ENCODE measurements around the gene MLH1. TPM values are rescaled to one million over a fixed set of nuclear protein-coding genes. Genes with fewer than 3 reads are reported as not detected.

Gene MLH1
- total and polyA plus RNA-seq, 10 of the 15 experiments (the other 5 are each of a cell fraction or from before 2014, with no cell fraction given) = 58.6 to 109 (median 81.4) TPM

DNA sequence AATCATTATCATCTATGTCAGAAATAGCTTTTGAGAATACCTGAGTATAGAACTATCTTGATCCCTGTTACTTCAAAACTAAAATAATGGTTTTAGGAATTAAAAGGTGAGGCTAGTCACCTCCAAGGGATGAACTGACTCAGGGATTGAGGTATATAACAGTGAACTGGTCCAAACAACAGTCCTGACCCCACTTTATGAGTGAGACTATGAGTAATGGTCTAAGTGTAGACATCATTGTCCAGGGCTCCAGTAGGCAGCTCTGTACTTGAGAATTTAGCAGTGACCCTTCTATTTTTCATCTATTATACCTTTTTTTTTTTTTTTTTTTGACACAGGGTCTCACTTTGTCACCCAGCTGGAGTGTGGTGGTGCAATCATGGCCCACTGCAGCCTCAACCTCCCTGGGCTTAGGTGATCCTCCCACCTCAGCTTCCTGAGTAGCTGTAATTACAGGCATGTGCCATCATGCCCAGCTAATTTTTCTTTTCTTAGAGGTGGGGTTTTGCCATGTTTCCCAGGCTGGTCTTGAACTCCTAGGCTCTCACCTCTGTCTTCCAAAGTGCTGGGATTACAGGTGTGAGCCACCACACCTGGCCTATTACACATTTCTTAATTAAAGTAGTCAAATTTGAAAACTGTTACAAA is 36.3 kb downstream of the MLH1 start:
- H3K4me2 ChIP-seq (ENCODE audit: control insufficient read depth, insufficient read depth) = no peak overlapping the region
- no peak overlapping the region for H2AFZ ChIP-seq (ENCODE audit: control insufficient read depth, low read depth, low read length)
- ChIA-PET CTCF (interaction anchor here (0.7 to 1.9 kb wide), 2 partner anchors 10 to 69 kb away, joined by 3 to 4 read pairs; no protein-coding TSS in a partner anchor), RAD21 (ENCODE audit: unreplicated experiment) (interaction anchor here (0.6 kb wide), 1 partner anchor 263 kb away, joined by 5 read pairs; no protein-coding TSS in a partner anchor), SMC1A (ENCODE audit: uncharacterized antibody, unreplicated experiment) (interaction anchor here (0.9 to 1.5 kb wide), 2 partner anchors 71 to 118 kb away, joined by 3 to 5 read pairs; no protein-coding TSS in a partner anchor), POLR2A (interaction anchor here (0.6 to 0.7 kb wide), 2 partner anchors 12 to 81 kb away, joined by 3 to 4 read pairs; no protein-coding TSS in a partner anchor)
- in situ Hi-C loops (cut with MboI) = no loop called here
- no peak overlapping the region for H3K4me3 ChIP-seq
- no peak overlapping the region for H3K9ac ChIP-seq (ENCODE audit: control insufficient read depth, insufficient read depth, low read length)
- no peaks in the 10 kb centered on the region for H3K27me3 ChIP-seq (replicated peaks in 1 of 2; ENCODE audit: control insufficient read depth in 2 of 2, insufficient read depth in 2 of 2, low read length in 1 of 2)
- FAIRE-seq (no peak), ATAC-seq (no peak), DNase-seq (ENCODE audit: low read depth, low spot score) (no peak)
- H3K36me3 ChIP-seq (ENCODE audit: control insufficient read depth in 2 of 2, insufficient read depth in 2 of 2, low read length in 1 of 2) = peaks cover 3 to 46% of the 10 kb centered on the region in 2 experiments
- H3K9me3 ChIP-seq (replicated peaks; ENCODE audit: control insufficient read depth, insufficient read depth, low read length) = no peaks in the 10 kb centered on the region; the same call in 2 of the 3 replicates
- intact Hi-C loops (cut with micrococcal nuclease; ENCODE audit: unreplicated experiment) = no loop called here
- no peaks in the 10 kb centered on the region for H3K79me2 ChIP-seq (ENCODE audit: control insufficient read depth, insufficient read depth, low read length)
- no TSS peak for BruUV-seq (replicated peaks)
- H4K20me1 ChIP-seq (ENCODE audit: control insufficient read depth, insufficient read depth) = peaks cover 2% of the 10 kb centered on the region; the same call in 1 of the 2 replicates
- H3K4me1 ChIP-seq (ENCODE audit: control insufficient read depth, insufficient read depth, low read length) = peaks cover 3% of the 10 kb centered on the region; the same call in 1 of the 2 replicates
- no peak for TF ChIP-seq HDGF (IDR thresholded peaks at IDR 0.05)
- TF ChIP-seq KLF5 (IDR thresholded peaks at IDR 0.05; ENCODE audit: partially characterized antibody) = no peak
- no peak for TF ChIP-seq CEBPB (IDR thresholded peaks at IDR 0.05; ENCODE audit: borderline replicate concordance in 1 of 2, low read depth in 2 of 2, low read length in 2 of 2)
- TF ChIP-seq, protein P1, sequence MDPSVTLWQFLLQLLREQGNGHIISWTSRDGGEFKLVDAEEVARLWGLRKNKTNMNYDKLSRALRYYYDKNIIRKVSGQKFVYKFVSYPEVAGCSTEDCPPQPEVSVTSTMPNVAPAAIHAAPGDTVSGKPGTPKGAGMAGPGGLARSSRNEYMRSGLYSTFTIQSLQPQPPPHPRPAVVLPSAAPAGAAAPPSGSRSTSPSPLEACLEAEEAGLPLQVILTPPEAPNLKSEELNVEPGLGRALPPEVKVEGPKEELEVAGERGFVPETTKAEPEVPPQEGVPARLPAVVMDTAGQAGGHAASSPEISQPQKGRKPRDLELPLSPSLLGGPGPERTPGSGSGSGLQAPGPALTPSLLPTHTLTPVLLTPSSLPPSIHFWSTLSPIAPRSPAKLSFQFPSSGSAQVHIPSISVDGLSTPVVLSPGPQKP (IDR thresholded peaks at IDR 0.05; ENCODE audit: low read depth, low read length) = no peak
- no peak for TF ChIP-seq CHD1 (IDR thresholded peaks at IDR 0.05; ENCODE audit: low read depth, low read length)
- no peak for TF ChIP-seq NRF1 (conservative IDR thresholded peaks at IDR 0.05; ENCODE audit: low read depth, low read length)
- TF ChIP-seq POLR2A (IDR thresholded peaks at IDR 0.05; ENCODE audit: low read depth, low read length) = no peak
- TF ChIP-seq RAD21 (IDR thresholded peaks at IDR 0.05; ENCODE audit: insufficient read depth, low read depth, low read length) = no peak
- TF ChIP-seq MTA3 (IDR thresholded peaks at IDR 0.05; ENCODE audit: borderline replicate concordance, low read length) = no peak
- TF ChIP-seq CBX3 (IDR thresholded peaks at IDR 0.05; ENCODE audit: borderline replicate concordance, low read depth) = no peak
- no peak for TF ChIP-seq EP300 (IDR thresholded peaks at IDR 0.05; ENCODE audit: borderline replicate concordance in 1 of 2, control insufficient read depth in 1 of 2, low read depth in 2 of 2, low read length in 2 of 2)
- no peak overlapping the region for H3K27ac ChIP-seq (ENCODE audit: control insufficient read depth, insufficient read depth)

Data from GM12878 (cell line).